HUES64 (cell line): ENCODE measurements around the gene ZNF668.

Experiments
- H3K27ac ChIP-seq: 2 replicates; pipeline ENCODE4 v1.7.0; 2013; ENCODE audit warnings: low read depth, low read length, inconsistent platforms
- H3K27me3 ChIP-seq: 2 replicates; pipeline ENCODE4 v1.6.1; 2013; ENCODE audit warnings: mild to moderate bottlenecking, low read length; ENCODE audit not compliant: insufficient read depth
- H3K36me3 ChIP-seq: 2 replicates; pipeline ENCODE4 v1.6.1; 2013; ENCODE audit warnings: mild to moderate bottlenecking, low read length; ENCODE audit not compliant: insufficient read depth
- H3K4me1 ChIP-seq: 2 replicates; pipeline ENCODE4 v1.6.1; 2013; ENCODE audit warnings: mild to moderate bottlenecking, low read length, moderate library complexity; ENCODE audit not compliant: insufficient read depth
- H3K4me3 ChIP-seq: 2 replicates; pipeline ENCODE4 v1.5.1; 2013; ENCODE audit warnings: mild to moderate bottlenecking, low read length, moderate library complexity
- H3K9ac ChIP-seq: 2 replicates; pipeline ENCODE4 v1.6.1; 2013; ENCODE audit warnings: mild to moderate bottlenecking, low read depth, low read length
- H3K9me3 ChIP-seq: 2 replicates; pipeline ENCODE4 v1.6.1; 2013; ENCODE audit warnings: low read depth, low read length; ENCODE audit not compliant: insufficient read depth
- WGBS: fragments of 150-250, 120-280 bp; methylation state at CpG from one replicate; pipeline ENCODE4 v1.1.7; 2013; ENCODE audit warnings: missing lambda C conversion rate; 5-methylcytosine and 5-hydroxymethylcytosine counted together

The ZNF668 gene

DNA sequence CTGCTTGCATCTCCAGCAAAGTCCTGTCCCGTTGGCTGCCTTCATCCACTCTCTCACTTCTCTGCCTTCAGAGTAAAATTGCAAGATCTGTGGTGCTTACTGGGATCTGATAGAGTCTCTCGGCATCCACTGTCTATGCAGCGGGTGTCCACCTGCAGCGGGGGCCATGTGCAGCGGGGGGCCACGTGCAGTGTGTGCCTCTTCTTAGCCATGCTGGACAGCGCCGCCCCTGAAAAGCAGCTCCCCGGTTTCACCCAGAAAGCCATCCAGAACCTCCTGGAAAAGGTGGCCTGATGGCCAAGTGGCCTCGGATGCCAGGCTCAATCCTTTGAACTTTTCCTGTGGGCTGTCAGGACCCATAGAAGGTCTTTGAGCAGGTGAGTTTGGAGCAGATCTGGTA, 31.2 kb downstream of the ZNF668 start:
- H3K9me3 ChIP-seq = no peaks in the 10 kb centered on the region
- no peaks in the 10 kb centered on the region for H3K4me1 ChIP-seq
- peak overlapping the region; percentile 35; the same call in 1 of the 2 replicates for H3K4me3 ChIP-seq
- H3K27ac ChIP-seq = no peak overlapping the region; the same call in 1 of the 2 replicates
- no peaks in the 10 kb centered on the region for H3K27me3 ChIP-seq
- no peak overlapping the region for H3K9ac ChIP-seq
- H3K36me3 ChIP-seq = peaks cover 6% of the 10 kb centered on the region; the same call in 1 of the 2 replicates
- 91% methylated on average over 10 of the region's 10 CpGs for WGBS

DNA sequence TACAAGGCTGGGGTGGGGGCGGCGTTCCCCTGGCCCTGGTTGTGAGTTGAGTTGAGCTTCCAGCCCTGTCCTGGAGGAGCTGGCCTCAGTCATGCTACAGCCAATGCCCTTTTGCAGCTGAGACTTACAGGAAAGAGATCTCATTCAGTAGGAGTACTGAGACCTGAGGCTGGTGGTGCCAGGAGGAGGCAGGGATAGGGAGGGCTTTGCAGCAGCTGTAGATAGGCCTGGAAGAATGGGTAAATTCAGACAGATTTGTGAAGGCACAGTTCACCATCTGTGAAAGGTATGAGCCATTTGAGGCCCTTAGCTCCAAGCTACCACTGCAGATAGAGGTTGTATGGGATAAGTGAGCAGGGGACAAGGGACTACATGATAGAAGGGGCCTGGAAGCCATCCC, 35.0 kb downstream of the ZNF668 start:
- H3K27me3 ChIP-seq = no peaks in the 10 kb centered on the region
- peaks cover 6% of the 10 kb centered on the region; the same call in 1 of the 2 replicates for H3K36me3 ChIP-seq
- WGBS = 96% methylated on average over 2 of the region's 2 CpGs
- no peak overlapping the region for H3K27ac ChIP-seq
- no peaks in the 10 kb centered on the region for H3K9me3 ChIP-seq
- no peaks in the 10 kb centered on the region for H3K4me1 ChIP-seq
- no peak overlapping the region for H3K4me3 ChIP-seq
- H3K9ac ChIP-seq = no peak overlapping the region

DNA sequence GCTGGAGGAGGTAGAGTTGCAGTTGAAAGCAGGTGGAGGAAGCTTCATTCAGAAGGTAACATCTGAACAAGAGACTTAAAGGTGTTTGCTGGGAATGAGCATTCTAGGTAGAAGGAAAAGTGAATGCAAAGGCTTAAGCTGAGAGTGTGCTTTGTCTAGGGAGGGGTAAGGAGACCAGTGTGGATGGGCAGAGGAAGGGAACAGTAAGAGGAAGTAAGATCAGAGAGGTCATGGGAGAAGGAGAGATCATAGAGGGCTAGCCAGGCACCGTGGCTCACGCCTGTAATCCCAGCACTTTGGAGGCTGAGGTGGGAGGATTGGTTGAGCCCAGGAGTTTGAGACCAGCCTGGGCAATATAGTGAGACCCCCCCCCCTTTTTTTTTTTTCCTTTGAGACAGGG, 37.3 kb downstream of the ZNF668 start:
- 80% methylated on average over 2 of the region's 2 CpGs for WGBS
- H3K27ac ChIP-seq = no peak overlapping the region
- no peaks in the 10 kb centered on the region for H3K4me1 ChIP-seq
- H3K9me3 ChIP-seq = no peaks in the 10 kb centered on the region
- H3K9ac ChIP-seq = no peak overlapping the region
- H3K4me3 ChIP-seq = no peak overlapping the region
- H3K36me3 ChIP-seq = peaks cover 6% of the 10 kb centered on the region; the same call in 1 of the 2 replicates
- no peaks in the 10 kb centered on the region for H3K27me3 ChIP-seq

DNA sequence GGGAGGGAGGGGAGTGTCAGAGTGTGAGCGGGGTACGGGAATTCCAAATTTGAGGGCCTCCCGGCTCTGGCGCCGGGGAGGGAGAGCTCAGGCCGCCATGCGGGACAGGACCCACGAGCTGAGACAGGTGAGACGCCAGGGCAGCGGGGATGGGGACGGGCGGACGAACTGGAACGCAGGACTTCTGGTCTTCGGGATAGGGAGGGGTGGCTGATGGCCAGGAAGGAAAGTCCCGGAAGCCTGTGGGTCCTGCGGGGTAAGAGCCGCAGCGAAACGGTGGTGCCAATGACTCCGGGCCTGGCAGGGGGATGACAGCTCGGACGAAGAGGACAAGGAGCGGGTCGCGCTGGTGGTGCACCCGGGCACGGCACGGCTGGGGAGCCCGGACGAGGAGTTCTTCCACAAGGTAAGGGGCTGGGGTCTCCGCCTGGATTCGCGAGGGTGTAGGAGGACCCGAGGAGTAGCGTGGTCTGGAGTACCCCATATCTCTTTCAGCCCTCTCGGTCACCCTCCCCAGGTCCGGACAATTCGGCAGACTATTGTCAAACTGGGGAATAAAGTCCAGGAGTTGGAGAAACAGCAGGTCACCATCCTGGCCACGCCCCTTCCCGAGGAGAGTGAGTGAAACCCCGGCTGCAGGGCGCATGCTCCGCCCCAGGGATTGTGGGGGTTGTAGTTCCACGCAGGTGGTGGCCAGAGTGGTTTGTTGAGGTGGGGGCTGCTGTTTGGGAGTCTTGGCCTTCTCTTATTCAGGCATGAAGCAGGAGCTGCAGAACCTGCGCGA, 40.1 kb downstream of the ZNF668 start:
- H3K4me3 ChIP-seq = peak overlapping the region; percentile 95
- WGBS = 1% methylated on average over 47 of the region's 47 CpGs
- H3K36me3 ChIP-seq = no peaks in the 10 kb centered on the region
- no peaks in the 10 kb centered on the region for H3K9me3 ChIP-seq
- no peak overlapping the region for H3K27ac ChIP-seq
- no peaks in the 10 kb centered on the region for H3K27me3 ChIP-seq
- peak overlapping the region; percentile 37 for H3K9ac ChIP-seq
- H3K4me1 ChIP-seq = no peaks in the 10 kb centered on the region

DNA sequence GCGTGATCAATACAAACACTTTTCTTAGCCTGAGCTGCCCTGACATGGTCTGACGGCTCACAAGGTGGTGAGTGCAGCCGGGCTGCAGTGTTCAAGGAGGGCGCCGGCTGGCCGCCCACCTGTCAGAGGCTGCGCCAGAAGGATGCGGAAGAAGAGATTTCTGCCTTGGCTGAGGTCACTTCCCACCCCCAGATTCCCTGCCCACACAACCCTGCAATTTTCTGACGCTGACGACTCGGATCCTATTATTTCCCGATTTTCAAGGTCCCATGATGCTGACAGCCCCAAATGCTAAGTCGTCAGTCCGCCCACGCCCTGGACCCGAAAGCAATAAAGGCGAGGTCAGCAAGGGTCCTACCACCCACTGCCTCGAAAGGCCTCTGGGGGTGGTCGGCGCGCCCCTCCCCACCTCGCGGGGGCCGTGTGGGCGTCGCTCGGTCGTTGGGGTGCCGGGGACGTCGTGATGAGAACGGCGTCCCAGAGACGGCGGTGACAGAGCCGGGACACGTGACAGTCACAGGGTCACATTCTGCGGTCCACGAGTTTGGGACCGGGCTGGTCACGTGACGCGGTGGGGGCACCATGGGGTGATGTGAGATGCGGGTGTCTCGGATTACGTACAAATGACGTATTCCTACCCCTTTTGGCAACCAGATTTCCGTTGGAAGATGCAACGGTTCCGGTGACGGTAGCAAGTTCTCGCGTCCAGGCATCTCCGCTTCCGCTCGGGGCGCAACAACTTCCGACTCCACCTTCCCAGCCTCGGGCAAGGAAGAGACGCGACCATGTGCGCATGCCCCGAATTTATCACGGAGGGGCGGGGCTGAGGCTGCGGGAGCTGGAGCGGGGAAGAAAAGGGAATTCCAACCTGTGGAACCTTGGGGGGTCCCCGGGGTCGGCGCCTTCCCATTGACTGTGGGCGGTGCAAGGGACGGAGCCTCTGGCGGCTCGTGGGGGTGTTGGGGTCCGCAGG, 41.0 kb downstream of the ZNF668 start, which contains the start of gene STX4:
TSS of gene STX4 (plus strand) at position 823 of the 973 bp plus-strand sequence. CDS start 248 bp downstream, outside the sequence.
- Histone ChIP-seq H3K9ac (peak within 1 kb of the TSS; percentile 37), H3K4me3 (peak within 1 kb of the TSS; percentile 95), H3K27ac (peak within 1 kb of the TSS; percentile 24; the same call in 1 of the 2 replicates), H3K9me3 (no peaks in the 10 kb centered on the region), H3K36me3 (no peaks in the 10 kb centered on the region), H3K4me1 (no peaks in the 10 kb centered on the region), H3K27me3 (no peaks in the 10 kb centered on the region)
- 2% methylated on average over 75 of the region's 75 CpGs for WGBS

DNA sequence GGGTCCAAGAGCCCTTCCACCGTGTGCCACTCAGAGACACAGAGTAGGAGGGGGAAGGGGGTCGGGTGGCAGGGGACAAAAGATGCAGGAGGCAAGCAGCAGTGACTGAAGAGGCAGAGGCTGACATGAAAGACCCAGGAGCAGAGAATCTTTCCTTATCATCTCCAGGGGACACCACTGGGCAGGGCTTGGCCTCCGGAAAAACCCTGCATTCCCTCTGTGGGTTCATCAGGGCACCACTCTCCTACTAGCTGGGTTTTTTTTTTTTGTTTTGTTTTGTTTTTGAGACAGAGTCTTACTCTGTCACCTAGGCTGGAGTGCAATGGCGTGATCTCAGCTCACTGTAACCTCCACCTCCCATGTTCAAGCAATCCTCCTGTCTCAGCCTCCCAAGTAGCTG, 42.8 kb downstream of the ZNF668 start:
- Histone ChIP-seq H3K36me3 (no peaks in the 10 kb centered on the region), H3K4me3 (no peak overlapping the region), H3K4me1 (no peaks in the 10 kb centered on the region), H3K9me3 (no peaks in the 10 kb centered on the region), H3K27ac (no peak overlapping the region), H3K27me3 (no peaks in the 10 kb centered on the region), H3K9ac (no peak overlapping the region)
- 82% methylated on average over 4 of the region's 4 CpGs for WGBS

DNA sequence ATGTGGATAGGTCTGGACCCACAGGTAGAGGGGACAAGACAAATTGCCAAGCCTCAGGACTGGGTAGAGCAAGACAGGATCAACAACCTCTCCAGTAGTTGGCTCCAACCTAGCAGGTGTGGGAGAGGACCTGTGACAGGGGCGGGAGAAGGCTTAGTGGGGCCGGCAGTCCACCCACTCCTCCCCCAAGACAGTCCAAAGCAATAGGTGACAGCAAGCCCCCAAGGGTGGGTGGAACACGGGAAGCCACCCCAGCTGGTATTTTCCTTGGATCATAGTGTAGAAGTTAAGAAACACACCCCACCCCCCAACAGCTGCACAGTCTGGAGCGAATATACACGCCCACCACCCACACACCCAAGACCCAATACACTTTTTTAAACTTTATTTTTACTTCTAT, 44.8 kb downstream of the ZNF668 start:
- H3K9ac ChIP-seq = no peak overlapping the region

DNA sequence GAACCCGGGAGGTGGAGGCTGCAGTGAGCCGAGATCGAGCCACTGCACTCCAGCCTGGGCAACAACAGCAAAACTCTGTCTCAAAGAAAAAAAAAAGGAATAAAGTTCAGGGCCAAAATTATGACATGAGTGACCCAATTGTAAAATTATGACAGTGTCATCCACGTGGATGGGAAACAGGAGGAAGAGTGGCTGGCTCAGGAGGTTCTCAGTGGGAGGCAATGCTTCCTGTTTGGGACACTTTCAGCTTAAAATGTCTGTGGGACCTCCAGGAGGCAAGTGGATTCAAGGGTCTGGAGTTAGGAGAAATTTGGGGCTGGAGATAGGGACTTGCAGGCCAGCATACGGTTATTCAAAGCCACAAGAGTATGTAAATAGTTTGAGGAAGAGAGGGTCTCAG, 48.7 kb downstream of the ZNF668 start:
- H3K9me3 ChIP-seq = no peaks in the 10 kb centered on the region
- H3K27ac ChIP-seq = no peak overlapping the region
- H3K36me3 ChIP-seq = no peaks in the 10 kb centered on the region
- no peak overlapping the region for H3K9ac ChIP-seq
- H3K4me1 ChIP-seq = no peaks in the 10 kb centered on the region
- no peak overlapping the region for H3K4me3 ChIP-seq
- no peaks in the 10 kb centered on the region for H3K27me3 ChIP-seq
- WGBS = 87% methylated on average over 5 of the region's 5 CpGs

More for the DNA sequence above, 44.8 kb downstream of the ZNF668 start:
- H3K27me3 ChIP-seq = no peaks in the 10 kb centered on the region
- no peak overlapping the region for H3K4me3 ChIP-seq
- no peak overlapping the region for H3K27ac ChIP-seq
- no peaks in the 10 kb centered on the region for H3K36me3 ChIP-seq
- H3K4me1 ChIP-seq = no peaks in the 10 kb centered on the region
- 78% methylated on average over 2 of the region's 5 CpGs for WGBS
- no peaks in the 10 kb centered on the region for H3K9me3 ChIP-seq

DNA sequence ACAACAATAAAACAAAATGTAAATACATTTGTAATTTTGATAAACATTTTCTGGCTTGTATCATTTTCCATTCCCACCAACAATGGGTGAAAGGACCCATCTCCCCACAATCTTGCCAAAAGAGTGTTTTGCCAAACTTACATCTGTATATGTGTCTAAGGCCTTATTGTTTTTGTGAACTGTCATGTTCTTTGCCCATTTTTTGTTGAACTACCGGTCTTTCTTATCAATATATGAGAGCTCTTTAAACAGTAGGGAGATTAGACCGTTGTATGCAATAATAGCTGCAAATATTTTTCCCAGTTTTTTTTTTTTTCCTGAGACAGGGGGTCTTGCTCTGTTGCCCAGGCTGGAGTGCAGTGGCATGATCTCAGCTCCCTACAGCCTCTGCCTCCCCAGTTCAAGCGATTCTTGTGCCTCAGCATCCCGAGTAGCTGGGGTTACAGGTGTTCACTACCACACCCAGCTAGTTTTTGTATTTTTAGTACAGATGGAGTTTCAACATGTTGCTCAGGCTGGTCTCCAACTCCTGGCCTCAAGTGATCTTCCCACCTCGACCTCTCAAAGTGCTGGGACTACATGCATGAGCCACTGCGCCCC, 50.3 kb downstream of the ZNF668 start:
- Histone ChIP-seq H3K4me3 (no peak overlapping the region), H3K27ac (no peak overlapping the region), H3K9ac (no peak overlapping the region), H3K36me3 (no peaks in the 10 kb centered on the region), H3K9me3 (no peaks in the 10 kb centered on the region), H3K27me3 (no peaks in the 10 kb centered on the region), H3K4me1 (no peaks in the 10 kb centered on the region)
- WGBS = 81% methylated on average over 5 of the region's 6 CpGs

DNA sequence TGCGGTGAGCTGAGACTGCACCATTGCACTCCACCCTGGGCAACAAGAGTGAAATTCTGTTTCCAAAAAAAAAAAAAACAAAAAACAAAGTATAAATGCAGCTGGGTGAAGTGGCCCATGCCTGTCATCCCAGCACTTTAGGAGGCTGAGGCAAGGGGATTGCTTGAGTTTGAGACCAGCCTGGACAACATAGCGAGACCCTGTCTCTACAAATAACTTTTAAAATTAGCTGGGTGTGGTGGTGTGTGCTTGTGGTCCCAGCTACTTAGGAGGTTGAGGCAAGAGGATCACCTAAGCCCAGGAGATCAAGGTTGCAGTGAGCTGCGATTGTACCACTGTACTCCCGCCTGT, 50.8 kb downstream of the ZNF668 start:
- H3K27me3 ChIP-seq = no peaks in the 10 kb centered on the region
- WGBS = 93% methylated on average over 2 of the region's 4 CpGs
- no peaks in the 10 kb centered on the region for H3K9me3 ChIP-seq
- no peaks in the 10 kb centered on the region for H3K4me1 ChIP-seq
- no peak overlapping the region for H3K9ac ChIP-seq
- H3K36me3 ChIP-seq = no peaks in the 10 kb centered on the region
- H3K4me3 ChIP-seq = no peak overlapping the region
- H3K27ac ChIP-seq = no peak overlapping the region
